IMR-90 (cell line): ENCODE data around the gene SEMA5A. TPM values are rescaled to one million over a fixed set of nuclear protein-coding genes. Genes with fewer than 3 reads are reported as not detected.
A peak's percentile ranks its signal among the peaks of the same experiment; 100 is the strongest.

Experiments
- ATAC-seq: fragments of 200-7000 bp; cut with Tn5 transposase; 2 replicates; pipeline ENCODE4 v1.9.1; 2020; ENCODE audit warnings: low read depth, mild to moderate bottlenecking, moderate library complexity
- BruUV-seq: library from RNA; stranded (reverse); fragments of 400-500 nt; replicated peaks from 2 replicates; lab custom pipeline; 2021; lab: Mats Ljungman, UMichigan
- CTCF ChIA-PET: fragments of 300-600 bp; formaldehyde crosslinking; extraction: SDS; loops from one replicate; lab custom pipeline; 2021; ENCODE audit warnings: antibody characterized with exemption; lab: Yijun Ruan, JAX
- POLR2A ChIA-PET: fragments of 300-600 bp; sonication (Branson Sonifier 250); formaldehyde crosslinking; loops from one replicate; lab custom pipeline; 2022; ENCODE audit warnings: antibody characterized with exemption; ENCODE audit not compliant: unreplicated experiment; lab: Charles Lee
- DNase-seq: peaks from one replicate; pipeline ENCODE4 v3.0.0; 2013
- H2AFZ ChIP-seq: replicated peaks from 2 replicates; pipeline ENCODE3; 2013; ENCODE audit warnings: low read length, mild to moderate bottlenecking; ENCODE audit not compliant: poor library complexity
- H2AK5ac ChIP-seq: 2 replicates; pipeline ENCODE4 v1.6.1; 2013; ENCODE audit warnings: low read depth, low read length, inconsistent platforms
- H2AK9ac ChIP-seq: replicated peaks from 2 replicates; pipeline ENCODE3; 2013; ENCODE audit warnings: mild to moderate bottlenecking, low read depth, low read length, moderate library complexity; ENCODE audit not compliant: poor library complexity
- H2BK120ac ChIP-seq: 2 replicates; pipeline ENCODE4 v1.6.1; 2013; ENCODE audit warnings: low read depth, low read length, inconsistent platforms
- H2BK15ac ChIP-seq: 3 replicates; pipeline ENCODE4 v1.6.1; 2013; ENCODE audit warnings: low read depth, low read length, inconsistent platforms
- H2BK20ac ChIP-seq: 2 replicates; pipeline ENCODE4 v1.6.1; 2013; ENCODE audit warnings: low read depth, mild to moderate bottlenecking, inconsistent platforms, low read length, moderate library complexity
- H2BK5ac ChIP-seq: 2 replicates; pipeline ENCODE4 v1.6.1; 2013; ENCODE audit warnings: mild to moderate bottlenecking, low read depth, low read length, inconsistent platforms; ENCODE audit not compliant: poor library complexity, severe bottlenecking
- H3K14ac ChIP-seq: replicated peaks from 2 replicates; pipeline ENCODE4 v1.6.1; 2013; ENCODE audit warnings: low read depth, low read length, inconsistent platforms
- H3K18ac ChIP-seq: 2 replicates; pipeline ENCODE4 v1.6.1; 2013; ENCODE audit warnings: low read depth, low read length, control low read depth
- H3K23ac ChIP-seq: 2 replicates; pipeline ENCODE4 v1.6.1; 2013; ENCODE audit warnings: low read depth, low read length, inconsistent platforms
- H3K27ac ChIP-seq: 2 replicates; pipeline ENCODE4 v1.5.1; 2013; ENCODE audit warnings: mild to moderate bottlenecking, control low read depth, low read length; ENCODE audit not compliant: insufficient read depth
- H3K27me3 ChIP-seq: 2 replicates; pipeline ENCODE4 v1.6.1; 2013; ENCODE audit warnings: low read length; ENCODE audit not compliant: control insufficient read depth, insufficient read depth
- H3K36me3 ChIP-seq: 2 replicates; pipeline ENCODE4 v1.6.1; 2013; ENCODE audit warnings: low read length, mixed read lengths; ENCODE audit not compliant: control insufficient read depth, insufficient read depth
- H3K4ac ChIP-seq: 2 replicates; pipeline ENCODE4 v1.6.1; 2013; ENCODE audit warnings: low read depth, low read length, inconsistent platforms
- H3K4me1 ChIP-seq: 2 replicates; pipeline ENCODE4 v1.6.1; 2013; ENCODE audit warnings: low read length, mixed read lengths; ENCODE audit not compliant: control insufficient read depth, insufficient read depth
- H3K4me2 ChIP-seq: 2 replicates; pipeline ENCODE4 v1.6.1; 2013; ENCODE audit warnings: low read depth, mild to moderate bottlenecking, control low read depth, low read length, moderate library complexity
- H3K4me3 ChIP-seq: 2 replicates; pipeline ENCODE4 v1.5.1; 2013; ENCODE audit warnings: low read depth, mild to moderate bottlenecking, control low read depth, low read length, moderate library complexity; ENCODE audit not compliant: insufficient read depth
- H3K56ac ChIP-seq: 2 replicates; pipeline ENCODE4 v1.6.1; 2013; ENCODE audit warnings: low read length, inconsistent platforms; ENCODE audit not compliant: insufficient read depth; ENCODE audit errors: extremely low read depth
- H3K79me1 ChIP-seq, 2 experiments: 2 replicates each; pipeline ENCODE4 v1.6.1; 2013; ENCODE audit warnings: low read length in 2 of 2, inconsistent platforms in 1 of 2, low read depth in 1 of 2
- H3K9ac ChIP-seq: 2 replicates; pipeline ENCODE4 v1.6.1; 2013; ENCODE audit warnings: low read depth, low read length, control low read depth
- H3K9me1 ChIP-seq: 2 replicates; pipeline ENCODE4 v1.6.1; 2013; ENCODE audit warnings: low read length, inconsistent platforms; ENCODE audit not compliant: insufficient read depth
- H3K9me3 ChIP-seq: 2 replicates; pipeline ENCODE4 v1.6.1; 2013; ENCODE audit warnings: low read length; ENCODE audit not compliant: control insufficient read depth, insufficient read depth
- H4K20me1 ChIP-seq: 2 replicates; pipeline ENCODE4 v1.6.1; 2013; ENCODE audit warnings: low read length, inconsistent platforms; ENCODE audit not compliant: insufficient read depth
- H4K5ac ChIP-seq: 2 replicates; pipeline ENCODE4 v1.6.1; 2013; ENCODE audit warnings: mild to moderate bottlenecking, low read depth, low read length, control low read depth
- H4K8ac ChIP-seq, 2 experiments: 2 replicates each; pipeline ENCODE4 v1.6.1; 2013; ENCODE audit warnings: low read depth in 2 of 2, low read length in 2 of 2, control low read depth in 1 of 2, inconsistent platforms in 1 of 2
- H4K91ac ChIP-seq: 2 replicates; pipeline ENCODE4 v1.6.1; 2013; ENCODE audit warnings: low read depth, low read length, inconsistent platforms; ENCODE audit not compliant: insufficient read depth
- BHLHE40 ChIP-seq: fragments of 150-350 bp; IDR thresholded peaks from 2 replicates; pipeline ENCODE4 v1.6.1; 2016; ENCODE audit warnings: mild to moderate bottlenecking, low read depth, low read length
- CHD1 ChIP-seq: IDR thresholded peaks from 2 replicates; pipeline ENCODE4 v1.6.1; 2012; ENCODE audit warnings: low read depth, low read length, improper control_type of control experiment
- CTCF ChIP-seq: conservative IDR thresholded peaks from 2 replicates; pipeline ENCODE4 v1.5.1; 2012; ENCODE audit warnings: mild to moderate bottlenecking, low read depth, low read length, improper control_type of control experiment
- ELK1 ChIP-seq: fragments of 150-350 bp; IDR thresholded peaks from 2 replicates; pipeline ENCODE4 v1.6.1; 2016; ENCODE audit warnings: low read depth, mild to moderate bottlenecking, low read length, moderate library complexity, borderline replicate concordance
- FOS ChIP-seq: fragments of 150-350 bp; IDR thresholded peaks from 2 replicates; pipeline ENCODE4 v1.6.1; 2016; ENCODE audit warnings: low read depth, low read length
- MAFK ChIP-seq: IDR thresholded peaks from 2 replicates; pipeline ENCODE4 v1.6.1; 2012; ENCODE audit warnings: low read depth, low read length, improper control_type of control experiment
- MAZ ChIP-seq: IDR thresholded peaks from 2 replicates; pipeline ENCODE4 v1.6.1; 2012; ENCODE audit warnings: low read depth, mild to moderate bottlenecking, low read length, improper control_type of control experiment, moderate library complexity, borderline replicate concordance
- MXI1 ChIP-seq: IDR thresholded peaks from 2 replicates; pipeline ENCODE4 v1.6.1; 2012; ENCODE audit warnings: low read depth, mild to moderate bottlenecking, low read length, moderate library complexity, borderline replicate concordance
- NFE2L2 ChIP-seq: fragments of 150-350 bp; IDR thresholded peaks from 2 replicates; pipeline ENCODE4 v1.6.1; 2016; ENCODE audit warnings: low read depth, mild to moderate bottlenecking, low read length
- POLR2A ChIP-seq: IDR thresholded peaks from 2 replicates; pipeline ENCODE4 v1.6.1; 2012; ENCODE audit warnings: mild to moderate bottlenecking, low read depth, low read length
- RAD21 ChIP-seq: IDR thresholded peaks from 2 replicates; pipeline ENCODE4 v1.6.1; 2012; ENCODE audit warnings: low read length, improper control_type of control experiment
- RCOR1 ChIP-seq: IDR thresholded peaks from 2 replicates; pipeline ENCODE4 v1.6.1; 2012; ENCODE audit warnings: mild to moderate bottlenecking, low read length, improper control_type of control experiment; ENCODE audit not compliant: insufficient replicate concordance
- RFX5 ChIP-seq: IDR thresholded peaks from 2 replicates; pipeline ENCODE4 v1.8.0; 2012; ENCODE audit warnings: low read depth, mild to moderate bottlenecking, low read length, moderate library complexity
- SMC3 ChIP-seq: fragments of 150-350 bp; IDR thresholded peaks from 2 replicates; pipeline ENCODE4 v1.6.1; 2016; ENCODE audit warnings: low read depth, mild to moderate bottlenecking, antibody characterized with exemption, low read length, moderate library complexity
- USF2 ChIP-seq: fragments of 150-350 bp; IDR thresholded peaks from 2 replicates; pipeline ENCODE4 v1.6.1; 2017; ENCODE audit warnings: mild to moderate bottlenecking, antibody characterized with exemption, low read length, low read depth
- WGBS, 2 experiments: methylation state at CpG; one replicate each; pipeline versions ENCODE4 v1.1.5 to v1.1.7; 2013; ENCODE audit warnings: missing lambda C conversion rate in 2 of 2; ENCODE audit not compliant: insufficient read length in 1 of 2; ENCODE audit errors: extremely low coverage in 2 of 2; 5-methylcytosine and 5-hydroxymethylcytosine counted together
- dilution Hi-C: fragments of 300-500 bp; cut with HindIII; formaldehyde crosslinking; loops from one replicate; pipeline ENCODE4 v1.14.3; 2018; ENCODE audit warnings: low sequenced_read_pairs; ENCODE audit not compliant: unreplicated experiment
- in situ Hi-C: fragments of 300-500 bp; cut with MboI; formaldehyde crosslinking; loops from 3 replicates; pipeline ENCODE4 v1.14.3; 2019; ENCODE audit warnings: low sequenced_read_pairs, inconsistent platforms, mixed read lengths
- intact Hi-C: fragments of 100-400 bp; cut with micrococcal nuclease; formaldehyde crosslinking; loops from 2 replicates; pipeline ENCODE4 v1.10.0; 2022
- polyA plus RNA-seq, 3 experiments: library from polyadenylated mRNA; depleted of rRNA; stranded (reverse); fragments of >200 nt; gene quantifications; 2 replicates each; pipeline ENCODE4 v1.2.3, GENCODE V29; 2012; ENCODE audit warnings: low replicate concordance in 1 of 3
- total RNA-seq: library from RNA; depleted of rRNA; stranded (reverse); fragments of >200 nt; gene quantifications from 2 replicates; pipeline ENCODE4 v1.2.3, GENCODE V29; 2012

Gene SEMA5A
- total and polyA plus RNA-seq, 2 of the 4 experiments (the other 2 are of a cell fraction) = 8.2 to 9.9 TPM

GRCh38 chr5:9057406-9058000, 488.4 kb downstream of the SEMA5A start:
- peak overlapping the region; percentile 48; the same call in 1 of the 2 replicates for H3K27ac ChIP-seq
- ChIA-PET CTCF (interaction anchor here (1.0 kb wide), 1 partner anchor 104 kb away, joined by 3 read pairs; no protein-coding TSS in a partner anchor), POLR2A (no interaction called here)
- no peaks in the 10 kb centered on the region for H4K20me1 ChIP-seq
- no peak overlapping the region for H2AK9ac ChIP-seq
- no peak overlapping the region for H3K9ac ChIP-seq
- dilution Hi-C loops (no loop called here), intact Hi-C loops (no loop called here), in situ Hi-C loops (loop anchor here (25.0 kb wide), 1 partner anchor 1170 kb away; no protein-coding TSS in a partner anchor)
- peaks cover 2 to 35% of the 10 kb centered on the region in 2 experiments; a peak in 3 of 4 replicates for H3K79me1 ChIP-seq
- H3K4ac ChIP-seq = peak overlapping the region; percentile 84
- H3K27me3 ChIP-seq = no peaks in the 10 kb centered on the region
- H3K4me3 ChIP-seq = no peak overlapping the region
- H3K9me1 ChIP-seq = peaks cover 15% of the 10 kb centered on the region
- peak overlapping the region; percentile 86 for H4K5ac ChIP-seq
- H2AK5ac ChIP-seq = peak overlapping the region; percentile 20; the same call in 1 of the 2 replicates
- DNase-seq (no peak), ATAC-seq (no peak)
- H3K36me3 ChIP-seq = peaks cover 9% of the 10 kb centered on the region; the same call in 1 of the 2 replicates
- H3K23ac ChIP-seq = peak overlapping the region; percentile 67
- H3K4me1 ChIP-seq = peaks cover 20% of the 10 kb centered on the region
- BruUV-seq = no TSS peak
- peak overlapping the region; percentile 75 for H4K91ac ChIP-seq
- peak overlapping the region; percentile 30; the same call in 1 of the 2 replicates for H3K56ac ChIP-seq
- no peaks in the 10 kb centered on the region for H3K9me3 ChIP-seq
- peak overlapping the region; percentile 96 for H2BK120ac ChIP-seq
- peak overlapping the region; percentile 35 to 68; a peak in 3 of 4 replicates for H4K8ac ChIP-seq
- no peak overlapping the region for H3K4me2 ChIP-seq
- no peak overlapping the region for H2AFZ ChIP-seq
- no CpG with 5 or more reads among the region's 3 CpGs for WGBS, 2 experiments
- peak overlapping the region; percentile 86; the same call in 2 of the 3 replicates for H2BK15ac ChIP-seq
- H2BK5ac ChIP-seq = peak overlapping the region; percentile 17
- H3K14ac ChIP-seq = peak overlapping the region; percentile 63
- H2BK20ac ChIP-seq = peak overlapping the region; percentile 89
- peak overlapping the region; percentile 72 for H3K18ac ChIP-seq
- TF ChIP-seq FOS = no peak
- TF ChIP-seq RCOR1 = no peak
- TF ChIP-seq RAD21 = no peak
- TF ChIP-seq SMC3 = no peak
- TF ChIP-seq MAZ = no peak
- TF ChIP-seq NFE2L2 = no peak
- no peak for TF ChIP-seq USF2
- no peak for TF ChIP-seq RFX5
- TF ChIP-seq MXI1 = no peak
- no peak for TF ChIP-seq BHLHE40
- TF ChIP-seq MAFK = no peak
- TF ChIP-seq CTCF = no peak
- TF ChIP-seq CHD1 = no peak
- TF ChIP-seq ELK1 = no peak
- TF ChIP-seq POLR2A = no peak
